K562 (cell line): ENCODE measurements around the gene ASIC3. TPM values are rescaled to one million over a fixed set of nuclear protein-coding genes. Genes with fewer than 3 reads are reported as not detected.

Experiments used
- ATF2 ChIP-seq: sonication (generic); formaldehyde crosslinking; IDR thresholded peaks from 2 replicates; pipeline ENCODE4 v1.8.1; 2022; ENCODE audit warnings: missing genetic modification reagents
- BRD9 ChIP-seq: fragments of 450-650 bp; IDR thresholded peaks from 2 replicates; pipeline ENCODE4 v1.6.1; 2018; ENCODE audit warnings: low read depth; ENCODE audit not compliant: partially characterized antibody
- CBX3 ChIP-seq, 2 experiments: IDR thresholded peaks; 1 replicate in 1 of 2; 2 replicates in 1 of 2; pipeline ENCODE4 v1.6.1; 2012; ENCODE audit warnings: inconsistent platforms in 2 of 2, low read length in 2 of 2, borderline replicate concordance in 1 of 2, control low read depth in 1 of 2
- CXXC5 ChIP-seq: fragments of 250-450 bp; sonication (Bioruptor Pico); IDR thresholded peaks from 2 replicates; pipeline ENCODE4 v1.8.0; 2022; ENCODE audit warnings: inconsistent platforms, mild to moderate bottlenecking, moderate library complexity
- ELK3 ChIP-seq: fragments of 450-650 bp; formaldehyde crosslinking; IDR thresholded peaks from 2 replicates; pipeline ENCODE4 v1.4.0; 2020; ENCODE audit warnings: mild to moderate bottlenecking
- ETV5 ChIP-seq: sonication (generic); formaldehyde crosslinking; IDR thresholded peaks from 2 replicates; pipeline ENCODE4 v1.4.0; 2020; ENCODE audit warnings: low read depth, mild to moderate bottlenecking, missing genetic modification reagents
- MITF ChIP-seq: IDR thresholded peaks from 2 replicates; pipeline ENCODE4 v1.6.1; 2014; ENCODE audit warnings: antibody characterized with exemption
- NKRF ChIP-seq: fragments of 450-650 bp; IDR thresholded peaks from 2 replicates; pipeline ENCODE4 v1.6.1; 2016; ENCODE audit warnings: borderline replicate concordance
- PML ChIP-seq: IDR thresholded peaks from 2 replicates; pipeline ENCODE4 v1.6.1; 2012; ENCODE audit warnings: low read length, inconsistent platforms
- TCF3 ChIP-seq: sonication (generic); formaldehyde crosslinking; IDR thresholded peaks from 2 replicates; pipeline ENCODE4 v1.4.0; 2020; ENCODE audit warnings: mild to moderate bottlenecking, missing genetic modification reagents
- THAP12 ChIP-seq: fragments of 250-450 bp; sonication (Bioruptor Pico); IDR thresholded peaks from 2 replicates; pipeline ENCODE4 v1.9.0; 2021; ENCODE audit warnings: mild to moderate bottlenecking, inconsistent platforms
- XRCC5 ChIP-seq: fragments of 200-400 bp; formaldehyde crosslinking; IDR thresholded peaks from 2 replicates; pipeline ENCODE4 v1.6.1; 2017; ENCODE audit warnings: low read depth, mild to moderate bottlenecking, low read length
- ZBTB11 ChIP-seq, 3 experiments: fragments of 200-800 bp in 1 of 3; fragments of 250-450 bp in 1 of 3; fragments of 450-650 bp in 1 of 3; sonication (Bioruptor Pico) in 1 of 3; sonication (Bioruptor generic) in 1 of 3; formaldehyde crosslinking in 1 of 3; IDR thresholded peaks; 2 replicates each; pipeline versions ENCODE4 v1.6.1 to v1.8.0; 2016 to 2022; ENCODE audit warnings: mild to moderate bottlenecking in 2 of 3, missing genetic modification characterization in 2 of 3, missing compliant biosample characterization in 1 of 3, moderate library complexity in 1 of 3
- polyA plus RNA-seq, 8 experiments: library from polyadenylated mRNA; depleted of rRNA in 4 of 8; stranded (reverse) in 5 of 8; unstranded in 3 of 8; fragments of >200 nt; fragmentation: Nextera tagmentation in 2 of 8; fragmentation: Illumina TruSeq in 1 of 8; extraction: Ambion mirVana in 2 of 8; extraction: Trizol in 1 of 8; gene quantifications; 2 replicates each; pipeline versions ENCODE4 v1.2.1 to v1.2.3, GENCODE V29; 2011 to 2014; ENCODE audit warnings: inconsistent platforms in 1 of 8, missing spikeins in 1 of 8
- total RNA-seq, 7 experiments: library from RNA; depleted of rRNA in 6 of 7; stranded (reverse); fragments of >200 nt in 6 of 7; fragmentation: Illumina TruSeq in 2 of 7; extraction: Trizol in 2 of 7; gene quantifications; 2 replicates each; pipeline versions ENCODE4 v1.2.1 to v1.2.3, GENCODE V29; 2011 to 2021; ENCODE audit warnings: low replicate concordance in 1 of 7

The ASIC3 gene
- total and polyA plus RNA-seq, 9 of the 15 experiments (the other 6 are each of a cell fraction or from before 2014, with no cell fraction given), result 0.11 to 5.0 (median 0.87) TPM

- peak; percentile 51 for TF ChIP-seq MITF
- no peak for TF ChIP-seq BRD9
- TF ChIP-seq CBX3 (IDR thresholded peaks at IDR 0.05; ENCODE audit: borderline replicate concordance in 1 of 2, low read length in 2 of 2), result peak in 1 of 2 experiments; percentile 68; a peak in 1 of 3 replicates
- peak; percentile 75; the same call in 1 of the 2 replicates for TF ChIP-seq THAP12 (CRISPR knock-in tag)
- peak; percentile 84 for TF ChIP-seq ETV5 (CRISPR knock-in tag)
- no peak for TF ChIP-seq ELK3 (CRISPR knock-in tag)
- TF ChIP-seq ZBTB11 (CRISPR knock-in tag; IDR thresholded peaks at IDR 0.05), result peak in 2 of 3 experiments; percentile 6 to 95; a peak in 2 of 6 replicates
- TF ChIP-seq TCF3, result 0 out of 2 replicates have a peak, but pooled peaks have one; percentile 7
- TF ChIP-seq ATF2 (CRISPR knock-in tag), result no peak
- 0 out of 2 replicates have a peak, but pooled peaks have one; percentile 19 for TF ChIP-seq PML
- peak; percentile 92 for TF ChIP-seq NKRF
- TF ChIP-seq CXXC5 (CRISPR knock-in tag), result peak; percentile 95
- TF ChIP-seq XRCC5, result peak; percentile 2; the same call in 1 of the 2 replicates
These were observed 9.9 kb downstream of the ASIC3 start (continued) for GRCh38 chr7:151057989-151058780.
